ENCODE results near the gene DNASE2. TPM values are rescaled to one million over a fixed set of nuclear protein-coding genes. Genes with fewer than 3 reads are reported as not detected.
A peak's percentile ranks its signal among the peaks of the same experiment; 100 is the strongest.

DNASE2 gene, protein sequence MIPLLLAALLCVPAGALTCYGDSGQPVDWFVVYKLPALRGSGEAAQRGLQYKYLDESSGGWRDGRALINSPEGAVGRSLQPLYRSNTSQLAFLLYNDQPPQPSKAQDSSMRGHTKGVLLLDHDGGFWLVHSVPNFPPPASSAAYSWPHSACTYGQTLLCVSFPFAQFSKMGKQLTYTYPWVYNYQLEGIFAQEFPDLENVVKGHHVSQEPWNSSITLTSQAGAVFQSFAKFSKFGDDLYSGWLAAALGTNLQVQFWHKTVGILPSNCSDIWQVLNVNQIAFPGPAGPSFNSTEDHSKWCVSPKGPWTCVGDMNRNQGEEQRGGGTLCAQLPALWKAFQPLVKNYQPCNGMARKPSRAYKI
- total RNA-seq (2021; fragmentation: NEBNext Ultra II Directional; extraction: Animal tissue kit (Norgen Biotek cat#: 25700)) (32.9 and 33.2 TPM in 2 replicates), polyA plus RNA-seq (2011; rRNA removed) (48.2 and 58.2 TPM in 2 replicates), polyA minus RNA-seq (2011; rRNA and poly(A)+ RNA removed) (33.8 and 41.2 TPM in 2 replicates)
- polyA plus RNA-seq (2011; cell fraction: cytosol; rRNA removed) = 48.0 TPM
- polyA plus RNA-seq (2011; cell fraction: nucleus; rRNA removed) = 26.9 TPM
- 24.6 to 39.7 TPM (median 36.4 TPM) in 4 replicates for polyA plus RNA-seq (2012, experiment 1 of 2)
- polyA plus RNA-seq (2012, experiment 2 of 2) = 32.5 TPM
- polyA plus RNA-seq (2013, experiment 1 of 2) = 44.6 TPM
- 52.7 TPM for polyA plus RNA-seq (2013, experiment 2 of 2)
- 25.0 TPM for polyA minus RNA-seq (2011; cell fraction: cytosol; rRNA and poly(A)+ RNA removed)
- 11.8 TPM for polyA minus RNA-seq (2011; cell fraction: nucleus; rRNA and poly(A)+ RNA removed)
- long read RNA-seq, experiment 1, transcript DNASE2-201 (6 exons, 1,955 nt) = major isoform, 27 of 40 reads
- long read RNA-seq, experiment 1, partial matches to known transcripts = 7 of 40 reads
- long read RNA-seq, experiment 1, other reads (novel, unspliced or antisense) = 5 of 40 reads
- long read RNA-seq, experiment 2, transcript DNASE2-201 (6 exons, 1,955 nt) = major isoform, 21 of 24 reads
- long read RNA-seq, experiment 2, partial matches to known transcripts = 0 of 24 reads
- long read RNA-seq, experiment 2, other reads (novel, unspliced or antisense) = 3 of 24 reads

DNA sequence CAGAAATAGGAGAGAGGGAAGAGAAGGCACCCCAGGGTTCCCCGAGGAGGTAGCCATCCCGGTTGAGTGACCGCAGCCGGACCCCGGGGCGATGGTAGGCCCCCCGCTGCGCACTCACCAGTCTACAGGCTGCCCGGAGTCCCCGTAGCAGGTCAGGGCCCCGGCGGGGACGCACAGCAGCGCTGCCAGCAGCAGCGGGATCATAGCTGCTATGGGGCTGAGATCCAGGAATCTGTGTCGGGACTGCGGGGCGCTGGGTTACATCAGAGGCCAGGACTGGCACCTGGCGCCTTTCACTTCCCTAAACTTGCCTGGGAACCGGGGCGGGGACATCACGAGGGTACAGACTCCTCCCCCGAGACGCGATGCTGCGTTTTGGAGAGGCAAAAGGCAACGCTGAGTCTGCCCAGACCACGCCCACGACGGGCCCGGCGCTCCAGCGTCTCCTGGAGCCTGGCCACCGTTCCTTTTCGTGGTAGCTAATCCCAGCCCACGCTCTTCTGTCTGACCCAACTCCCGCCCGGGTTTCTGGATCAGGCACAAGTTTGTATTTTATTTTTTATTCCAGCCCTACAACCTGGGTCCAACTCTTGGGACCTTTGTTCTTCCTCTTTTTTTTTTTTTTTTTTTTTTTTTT lies at the start of gene DNASE2:
Gene DNASE2, minus strand, starts transcription at position 278 of the 637 bp plus-strand sequence. Its CDS starts 74 bp downstream, at position 204.
- Histone ChIP-seq H3K14ac (ENCODE audit: insufficient read length) (no peak within 1 kb of the TSS), H3K36me3 (ENCODE audit: control insufficient read depth in 2 of 4, insufficient read depth in 4 of 4, low read length in 3 of 4) (peaks cover 0 to 7% (median 2%) of the 10 kb centered on the region in 4 experiments; a peak in 3 of 8 replicates), H4K20me1 (replicated peaks in 1 of 2; ENCODE audit: control insufficient read depth in 1 of 2, insufficient read depth in 2 of 2, low read length in 2 of 2) (no peaks in the 10 kb centered on the region), H3K9me3 (ENCODE audit: insufficient read depth in 2 of 2, low read depth in 1 of 2, low read length in 1 of 2) (no peaks in the 10 kb centered on the region; a peak in 2 of 4 replicates), H2BK5ac (ENCODE audit: low read depth, low read length) (peak within 1 kb of the TSS; percentile 71), H3K23ac (ENCODE audit: insufficient read length) (no peak within 1 kb of the TSS), H3K4me1 (replicated peaks in 1 of 4; ENCODE audit: control insufficient read depth in 3 of 4, insufficient read depth in 4 of 4, low read length in 3 of 4) (peaks cover 0 to 7% (median 6%) of the 10 kb centered on the region in 4 experiments; a peak in 5 of 7 replicates), H4K91ac (replicated peaks; ENCODE audit: insufficient read length, low read length) (peak within 1 kb of the TSS; percentile 85), H4K5ac (ENCODE audit: insufficient read length, low read depth, low read length) (peak within 1 kb of the TSS; percentile 92), H3K4me3 (ENCODE audit: extremely low read depth in 1 of 4, insufficient read depth in 2 of 4, low read depth in 3 of 4, low read length in 4 of 4) (peak within 1 kb of the TSS; percentile 85 to 92 (median 88)), H3K79me2 (ENCODE audit: control insufficient read depth in 1 of 2, insufficient read depth in 2 of 2, low read length in 2 of 2) (no peaks in the 10 kb centered on the region), H3K23me2 (ENCODE audit: low read depth, low read length) (peaks cover 11% of the 10 kb centered on the region; the same call in 1 of the 2 replicates), H2BK120ac (replicated peaks; ENCODE audit: low read depth, low read length) (no peak within 1 kb of the TSS), H3K4me2 (ENCODE audit: insufficient read depth in 1 of 2, low read depth in 2 of 2, low read length in 2 of 2) (peak within 1 kb of the TSS; percentile 61 to 77), H2AK5ac (ENCODE audit: low read depth, low read length) (0 out of 2 replicates have a peak within 1 kb of the TSS, but pooled peaks have one; percentile 30), H3K79me1 (ENCODE audit: low read depth, low read length) (no peaks in the 10 kb centered on the region), H3K27me3 (replicated peaks in 1 of 4; ENCODE audit: control insufficient read depth in 3 of 4, extremely low read depth in 1 of 4, insufficient read depth in 3 of 4, low read length in 3 of 4) (peaks cover 0 to under 1% (median under 1%) of the 10 kb centered on the region in 4 experiments; a peak in 1 of 7 replicates), H2AFZ (ENCODE audit: low read length) (peak within 1 kb of the TSS; percentile 39; the same call in 1 of the 2 replicates), H2BK12ac (ENCODE audit: low read depth, low read length) (0 out of 2 replicates have a peak within 1 kb of the TSS, but pooled peaks have one; percentile 4), H3K18ac (ENCODE audit: extremely low read depth, low read length) (peak within 1 kb of the TSS; percentile 83), H3K9ac (replicated peaks in 1 of 4; ENCODE audit: extremely low read depth in 1 of 4, low read depth in 3 of 4, low read length in 3 of 4) (peak within 1 kb of the TSS; percentile 65 to 71 (median 69)), H3K4ac (replicated peaks; ENCODE audit: insufficient read length, low read depth, low read length) (no peak within 1 kb of the TSS), H3K27ac (ENCODE audit: low read depth, low read length) (peak within 1 kb of the TSS; percentile 20; the same call in 1 of the 2 replicates), H2BK20ac (ENCODE audit: low read length) (no peak within 1 kb of the TSS), H2BK15ac (ENCODE audit: low read length) (no peak within 1 kb of the TSS), H4K8ac (ENCODE audit: extremely low read depth, insufficient read depth, low read length) (peak within 1 kb of the TSS; percentile 95; the same call in 1 of the 2 replicates), H3K56ac (replicated peaks; ENCODE audit: insufficient read length, low read depth, low read length) (no peak within 1 kb of the TSS)
- peak; percentile 85 to 95 for DNase-seq (ENCODE audit: low read depth in 1 of 2, low spot score in 2 of 2)
- ChIA-PET POLR2A (ENCODE audit: partially characterized antibody) (interaction anchor here (0.9 to 12.3 kb wide), 20 partner anchors 8 to 106 kb away, joined by 3 to 110 read pairs (median 5); partner anchors contain the start of genes CALR, GCDH, HOOK2 and JUNB), CTCF (ENCODE audit: partially characterized antibody) (interaction anchor here (1.0 to 2.0 kb wide), 3 partner anchors 18 to 84 kb away, joined by 3 to 9 read pairs (median 5); no protein-coding TSS in a partner anchor)
- WGBS, 2 experiments (ENCODE audit: extremely low coverage in 1 of 2, insufficient coverage in 1 of 2, insufficient read length in 1 of 2, insufficient replicate concordance in 2 of 2, low coverage in 1 of 2, low lambda C conversion rate in 2 of 2, missing lambda C conversion rate in 1 of 2) = 1% methylated on average over 37 of the region's 38 CpGs; no CpG with 5 or more reads in 1 of the 2 experiments
- no peak for FAIRE-seq
- TF ChIP-seq, protein P1, sequence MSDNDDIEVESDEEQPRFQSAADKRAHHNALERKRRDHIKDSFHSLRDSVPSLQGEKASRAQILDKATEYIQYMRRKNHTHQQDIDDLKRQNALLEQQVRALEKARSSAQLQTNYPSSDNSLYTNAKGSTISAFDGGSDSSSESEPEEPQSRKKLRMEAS (IDR thresholded peaks at IDR 0.05) = peak; percentile 52
- TF ChIP-seq TBP (IDR thresholded peaks at IDR 0.05; ENCODE audit: low read depth, low read length) = peak; percentile 69
- TF ChIP-seq EP300 (IDR thresholded peaks at IDR 0.05; ENCODE audit: borderline replicate concordance in 1 of 2, low read depth in 2 of 2, low read length in 2 of 2) = peak in 1 of 2 experiments; percentile 15; a peak in 1 of 3 replicates
- no peak for TF ChIP-seq JUN (IDR thresholded peaks at IDR 0.05; ENCODE audit: low read depth, low read length)
- TF ChIP-seq JUND (IDR thresholded peaks at IDR 0.05; ENCODE audit: low read length) = no peak

Measured in H1 (cell line).